K562 (cell line): ENCODE results near the gene EPHB1. TPM values are rescaled to one million over a fixed set of nuclear protein-coding genes. Genes with fewer than 3 reads are reported as not detected.

Experiments used
- ATAC-seq: fragments of 200-7000 bp; cut with Tn5 transposase; 3 replicates; pipeline ENCODE4 v1.9.1; 2020; ENCODE audit warnings: moderate library complexity
- BruUV-seq: library from RNA; stranded (reverse); fragments of 400-500 nt; replicated peaks from 2 replicates; lab custom pipeline; 2021; lab: Mats Ljungman, UMichigan
- CTCF ChIA-PET: fragments of 300-600 bp; formaldehyde crosslinking; extraction: SDS; loops from one replicate; lab custom pipeline; 2021; ENCODE audit warnings: low intra/inter-chr PET ratio; lab: Yijun Ruan, JAX
- POLR2A ChIA-PET: fragments of 300-600, 350-650 bp; sonication (Branson Sonifier 250); formaldehyde crosslinking; extraction: SDS; loops from one replicate; lab custom pipeline; 2021; ENCODE audit warnings: antibody characterized with exemption, inconsistent platforms; lab: Yijun Ruan, JAX
- DNase-seq, 4 experiments: peaks; one replicate each; pipeline versions ENCODE4 v3.0.0 to v3.0.0-alpha.2; 2011 to 2018; ENCODE audit warnings: low spot score in 3 of 4, mixed read lengths in 3 of 4; ENCODE audit errors: extremely low read depth in 1 of 4
- FAIRE-seq: peaks from 2 replicates; lab custom pipeline; 2011; peaks lifted over from hg19 to GRCh38; lab: Jason Lieb, UNC
- H2AFZ ChIP-seq: 2 replicates; pipeline ENCODE4 v1.6.0; 2011; ENCODE audit warnings: low read depth, low read length, control low read depth, inconsistent platforms
- H3K27ac ChIP-seq: fragments of 200-600 bp; 3 replicates; pipeline ENCODE4 v1.8.0; 2011; ENCODE audit warnings: low read depth, mild to moderate bottlenecking, control low read depth, inconsistent platforms, low read length, moderate library complexity, mixed read lengths; ENCODE audit errors: extremely low read depth
- H3K27me3 ChIP-seq, 2 experiments: fragments of 300-600 bp in 1 of 2; 2 replicates in 1 of 2; 3 replicates in 1 of 2; pipeline versions ENCODE4 v1.6.0 to v1.8.0; 2011; ENCODE audit warnings: inconsistent platforms in 2 of 2, low read length in 2 of 2, mild to moderate bottlenecking in 1 of 2, mixed read lengths in 1 of 2, moderate library complexity in 1 of 2; ENCODE audit not compliant: control insufficient read depth in 2 of 2, insufficient read depth in 2 of 2
- H3K36me3 ChIP-seq: fragments of 300-600 bp; 3 replicates; pipeline ENCODE4 v1.8.0; 2011; ENCODE audit warnings: mild to moderate bottlenecking, low read length, inconsistent platforms; ENCODE audit not compliant: control insufficient read depth, insufficient read depth
- H3K4me1 ChIP-seq, 2 experiments: fragments of 200-600 bp in 1 of 2; replicated peaks in 1 of 2; 2 replicates in 1 of 2; 3 replicates in 1 of 2; pipeline versions ENCODE4 v1.5.1 to v1.8.0; 2011; ENCODE audit warnings: inconsistent platforms in 2 of 2, low read length in 2 of 2, mild to moderate bottlenecking in 1 of 2, mixed read lengths in 1 of 2, moderate library complexity in 1 of 2; ENCODE audit not compliant: control insufficient read depth in 2 of 2, insufficient read depth in 2 of 2
- H3K4me2 ChIP-seq: 2 replicates; pipeline ENCODE4 v1.6.1; 2011; ENCODE audit warnings: low read length, control low read depth, inconsistent platforms, mixed read lengths; ENCODE audit not compliant: insufficient read depth
- H3K4me3 ChIP-seq: fragments of 200-600 bp; sonication (generic), shearing (Covaris generic); 2 replicates; pipeline ENCODE4 v1.5.1; 2016; ENCODE audit warnings: control low read depth, inconsistent platforms
- H3K79me2 ChIP-seq: fragments of 200-600 bp; 3 replicates; pipeline ENCODE4 v1.8.0; 2011; ENCODE audit warnings: low read length, inconsistent platforms; ENCODE audit not compliant: control insufficient read depth, insufficient read depth
- H3K9ac ChIP-seq, 2 experiments: 2 replicates each; pipeline versions ENCODE4 v1.6.0 to v1.6.1; 2011; ENCODE audit warnings: low read depth in 2 of 2, low read length in 2 of 2, control low read depth in 1 of 2, inconsistent platforms in 1 of 2, mild to moderate bottlenecking in 1 of 2, mixed read lengths in 1 of 2; ENCODE audit not compliant: insufficient read depth in 1 of 2
- H3K9me1 ChIP-seq: one replicate; pipeline ENCODE4 v1.6.0; 2011; ENCODE audit warnings: inconsistent platforms, mild to moderate bottlenecking, low read length, moderate library complexity; ENCODE audit not compliant: control insufficient read depth, insufficient read depth
- H3K9me3 ChIP-seq: replicated peaks from 2 replicates; pipeline ENCODE4 v1.5.1; 2011; ENCODE audit warnings: low read depth, low read length, inconsistent platforms; ENCODE audit not compliant: control insufficient read depth, insufficient read depth
- H4K20me1 ChIP-seq: replicated peaks from 2 replicates; pipeline ENCODE4 v1.6.1; 2011; ENCODE audit warnings: low read length, inconsistent platforms, mixed read lengths; ENCODE audit not compliant: control insufficient read depth, insufficient read depth
- CBFA2T3 ChIP-seq: fragments of 450-650 bp; IDR thresholded peaks from 2 replicates; pipeline ENCODE4 v1.6.1; 2017
- ERF ChIP-seq: fragments of 450-650 bp; formaldehyde crosslinking; IDR thresholded peaks from 2 replicates; pipeline ENCODE4 v1.4.0; 2020; ENCODE audit warnings: mild to moderate bottlenecking, mixed read lengths
- HEY1 ChIP-seq: fragments of 250-450 bp; sonication (Bioruptor Pico); IDR thresholded peaks from 2 replicates; pipeline ENCODE4 v1.5.0; 2020; ENCODE audit warnings: mild to moderate bottlenecking, moderate library complexity, borderline replicate concordance
- HMG20B ChIP-seq: fragments of 250-450 bp; sonication (Bioruptor Pico); IDR thresholded peaks from 2 replicates; pipeline ENCODE4 v1.5.0; 2021; ENCODE audit warnings: mild to moderate bottlenecking
- LARP7 ChIP-seq: fragments of 450-650 bp; IDR thresholded peaks from 2 replicates; pipeline ENCODE4 v1.6.1; 2016
- PCBP2 ChIP-seq: fragments of 200-400 bp; formaldehyde crosslinking; IDR thresholded peaks from 2 replicates; pipeline ENCODE4 v1.6.1; 2018; ENCODE audit warnings: low read length, low read depth, mild to moderate bottlenecking, moderate library complexity; ENCODE audit not compliant: poor library complexity, severe bottlenecking
- SIN3B ChIP-seq: fragments of 450-650 bp; IDR thresholded peaks from 2 replicates; pipeline ENCODE4 v1.6.1; 2017; ENCODE audit warnings: low read depth, mild to moderate bottlenecking, moderate library complexity
- TAL1 ChIP-seq: fragments of 450-650 bp; IDR thresholded peaks from 2 replicates; pipeline ENCODE4 v1.6.1; 2016; ENCODE audit warnings: mild to moderate bottlenecking
- TEAD4 ChIP-seq, 2 experiments: sonication (generic) in 1 of 2; formaldehyde crosslinking in 1 of 2; IDR thresholded peaks; 2 replicates each; pipeline versions ENCODE4 v1.6.1 to v1.8.0; 2012 to 2022; ENCODE audit warnings: borderline replicate concordance in 1 of 2, inconsistent platforms in 1 of 2, low read length in 1 of 2, mild to moderate bottlenecking in 1 of 2, missing genetic modification reagents in 1 of 2
- ZBTB7A ChIP-seq: IDR thresholded peaks from 2 replicates; pipeline ENCODE4 v1.6.1; 2011; ENCODE audit warnings: low read depth, mild to moderate bottlenecking, low read length, moderate library complexity, borderline replicate concordance; ENCODE audit not compliant: control insufficient read depth
- ZFP30 ChIP-seq: fragments of 250-450 bp; sonication (Bioruptor Pico); IDR thresholded peaks from 2 replicates; pipeline ENCODE4 v1.8.0; 2022; ENCODE audit warnings: moderate library complexity, mild to moderate bottlenecking, inconsistent platforms, borderline replicate concordance
- ZNF133 ChIP-seq: fragments of 250-450 bp; sonication (Bioruptor Pico); IDR thresholded peaks from 2 replicates; pipeline ENCODE4 v1.4.0; 2020; ENCODE audit warnings: mild to moderate bottlenecking
- ZNF444 ChIP-seq: fragments of 250-450 bp; sonication (Bioruptor Pico); IDR thresholded peaks from 2 replicates; pipeline ENCODE4 v1.4.0; 2020; ENCODE audit warnings: mild to moderate bottlenecking, moderate library complexity
- ZNF79 ChIP-seq: fragments of 250-450 bp; sonication (Bioruptor Pico); IDR thresholded peaks from 2 replicates; pipeline ENCODE4 v1.4.0; 2020; ENCODE audit warnings: low read depth, mild to moderate bottlenecking, moderate library complexity
- WGBS: fragments of 100-300 bp; shearing (Covaris generic); methylation state at CpG from one replicate; pipeline ENCODE4 v1.1.6; 2016; ENCODE audit warnings: low coverage, mixed read lengths; ENCODE audit not compliant: insufficient coverage; ENCODE audit errors: missing lambda C conversion rate; 5-methylcytosine and 5-hydroxymethylcytosine counted together
- in situ Hi-C: fragments of 300-500 bp; cut with MboI; formaldehyde crosslinking; loops from 4 replicates; pipeline ENCODE4 v1.15.0; 2018; ENCODE audit warnings: inconsistent platforms, mixed read lengths
- intact Hi-C: fragments of 100-400 bp; cut with micrococcal nuclease; formaldehyde crosslinking; loops from 2 replicates; pipeline ENCODE4 v1.14.2; 2022
- polyA plus RNA-seq, 8 experiments: library from polyadenylated mRNA; depleted of rRNA in 4 of 8; stranded (reverse) in 5 of 8; unstranded in 3 of 8; fragments of >200 nt; fragmentation: Nextera tagmentation in 2 of 8; fragmentation: Illumina TruSeq in 1 of 8; extraction: Ambion mirVana in 2 of 8; extraction: Trizol in 1 of 8; gene quantifications; 2 replicates each; pipeline versions ENCODE4 v1.2.1 to v1.2.3, GENCODE V29; 2011 to 2014; ENCODE audit warnings: inconsistent platforms in 1 of 8, missing spikeins in 1 of 8
- total RNA-seq, 7 experiments: library from RNA; depleted of rRNA in 6 of 7; stranded (reverse); fragments of >200 nt in 6 of 7; fragmentation: Illumina TruSeq in 2 of 7; extraction: Trizol in 2 of 7; gene quantifications; 2 replicates each; pipeline versions ENCODE4 v1.2.1 to v1.2.3, GENCODE V29; 2011 to 2021; ENCODE audit warnings: low replicate concordance in 1 of 7

Gene EPHB1
- total and polyA plus RNA-seq, 9 of the 15 experiments (the other 6 are each of a cell fraction or from before 2014, with no cell fraction given), result 0.29 TPM; not detected in 8

DNA sequence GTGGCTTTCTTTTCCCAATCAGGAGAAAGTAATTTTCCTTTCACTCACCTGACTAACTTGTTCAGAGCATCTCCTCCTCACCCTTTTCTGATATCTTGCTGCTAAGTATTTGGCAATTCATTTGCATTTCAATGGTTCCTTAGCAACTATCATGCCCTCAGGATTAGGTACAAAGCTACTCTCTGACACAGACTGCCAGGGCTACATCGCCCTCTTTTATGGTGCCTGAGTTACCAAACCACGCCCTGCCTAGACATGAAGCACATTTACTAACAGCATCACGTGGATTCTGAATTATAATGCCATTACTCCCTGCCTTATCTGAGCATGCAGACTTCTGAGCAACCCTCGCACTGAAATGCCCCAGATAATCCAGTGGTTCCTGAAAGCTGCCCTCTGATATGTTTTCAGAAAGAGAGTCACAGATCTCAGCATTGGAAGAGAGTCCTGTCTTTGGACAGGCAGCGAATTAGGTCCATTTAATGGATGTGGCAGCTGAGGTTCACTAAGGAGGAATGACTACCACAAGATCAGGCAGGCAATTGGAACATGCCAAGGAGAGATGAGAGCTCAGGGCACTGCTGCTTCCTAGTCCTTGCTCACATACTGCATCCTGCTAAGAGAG lies 14.5 kb downstream of the EPHB1 start:
- no peak for TF ChIP-seq ZNF79 (CRISPR knock-in tag)
- TF ChIP-seq CBFA2T3, result peak; percentile 34
- 0 out of 2 replicates have a peak, but pooled peaks have one; percentile 14 for TF ChIP-seq TEAD4 (IDR thresholded peaks at IDR 0.05; ENCODE audit: low read length)
- no peak for TF ChIP-seq TEAD4 (CRISPR knock-in tag; IDR thresholded peaks at IDR 0.05; ENCODE audit: borderline replicate concordance)
- no peak for TF ChIP-seq ZNF444 (CRISPR knock-in tag)
- peak; percentile 27; the same call in 1 of the 2 replicates for TF ChIP-seq TAL1
- no peaks in the 10 kb centered on the region for H3K36me3 ChIP-seq
- FAIRE-seq (no peak), ATAC-seq (no peak), DNase-seq (peak in 1 of 4 experiments; percentile 2)
- ChIA-PET CTCF (no interaction called here), POLR2A (no interaction called here)
- intact Hi-C loops (no loop called here), in situ Hi-C loops (no loop called here)
- no peak overlapping the region for H3K4me2 ChIP-seq
- H3K27ac ChIP-seq, result no peak overlapping the region
- no peak overlapping the region for H3K9ac ChIP-seq
- BruUV-seq, result no TSS peak
- H3K27me3 ChIP-seq, result no peaks in the 10 kb centered on the region
- no peaks in the 10 kb centered on the region for H3K9me3 ChIP-seq
- no peaks in the 10 kb centered on the region for H3K79me2 ChIP-seq
- WGBS, result 0% methylated on average over 5 of the region's 5 CpGs
- H3K4me1 ChIP-seq, result no peaks in the 10 kb centered on the region
- H2AFZ ChIP-seq, result no peak overlapping the region
- H3K9me1 ChIP-seq, result no peaks in the 10 kb centered on the region
- H3K4me3 ChIP-seq, result no peak overlapping the region
- no peaks in the 10 kb centered on the region for H4K20me1 ChIP-seq

GRCh38 chr3:134810052-134810435 lies 15.0 kb downstream of the EPHB1 start:
- no peak overlapping the region for H3K9ac ChIP-seq
- 0% methylated on average over 2 of the region's 2 CpGs for WGBS
- no peaks in the 10 kb centered on the region for H4K20me1 ChIP-seq
- POLR2A ChIA-PET, result no interaction called here
- no peak overlapping the region for H3K4me2 ChIP-seq
- BruUV-seq, result no TSS peak
- no peak overlapping the region for H3K27ac ChIP-seq
- H2AFZ ChIP-seq, result no peak overlapping the region
- intact Hi-C loops (no loop called here), in situ Hi-C loops (no loop called here)
- H3K79me2 ChIP-seq, result no peaks in the 10 kb centered on the region
- DNase-seq (no peak), FAIRE-seq (no peak), ATAC-seq (no peak)
- no peaks in the 10 kb centered on the region for H3K9me3 ChIP-seq
- no peak overlapping the region for H3K4me3 ChIP-seq
- H3K4me1 ChIP-seq, result no peaks in the 10 kb centered on the region
- H3K27me3 ChIP-seq, result no peaks in the 10 kb centered on the region
- no peaks in the 10 kb centered on the region for H3K9me1 ChIP-seq
- CTCF ChIA-PET, result no interaction called here
- no peaks in the 10 kb centered on the region for H3K36me3 ChIP-seq
- TF ChIP-seq HMG20B (CRISPR knock-in tag) (no peak), LARP7 (no peak), ZFP30 (CRISPR knock-in tag) (no peak), HEY1 (CRISPR knock-in tag) (no peak), ZBTB7A (no peak), SIN3B (no peak), PCBP2 (no peak), ZNF133 (CRISPR knock-in tag) (no peak), ERF (CRISPR knock-in tag) (no peak)
